Stimulated activated CD8-positive, alpha-beta memory T cell treated with anti-CD3 and anti-CD28 coated beads, Interleukin-4, amount 100 ng/mL, for 48 hours (primary cell): ENCODE data around the gene PHF21B.

ENCODE experiments used
- DNase-seq: peaks from one replicate; pipeline ENCODE4 v3.0.0-alpha.2; 2020

PHF21B gene

GRCh38 chr22:45010532-45010900 lies 711 bp upstream of the PHF21B start:
- DNase-seq: peak; percentile 29

- DNase-seq: no peak
Measured at GRCh38 chr22:45008751-45009605, 827 bp downstream of the PHF21B start.

DNA sequence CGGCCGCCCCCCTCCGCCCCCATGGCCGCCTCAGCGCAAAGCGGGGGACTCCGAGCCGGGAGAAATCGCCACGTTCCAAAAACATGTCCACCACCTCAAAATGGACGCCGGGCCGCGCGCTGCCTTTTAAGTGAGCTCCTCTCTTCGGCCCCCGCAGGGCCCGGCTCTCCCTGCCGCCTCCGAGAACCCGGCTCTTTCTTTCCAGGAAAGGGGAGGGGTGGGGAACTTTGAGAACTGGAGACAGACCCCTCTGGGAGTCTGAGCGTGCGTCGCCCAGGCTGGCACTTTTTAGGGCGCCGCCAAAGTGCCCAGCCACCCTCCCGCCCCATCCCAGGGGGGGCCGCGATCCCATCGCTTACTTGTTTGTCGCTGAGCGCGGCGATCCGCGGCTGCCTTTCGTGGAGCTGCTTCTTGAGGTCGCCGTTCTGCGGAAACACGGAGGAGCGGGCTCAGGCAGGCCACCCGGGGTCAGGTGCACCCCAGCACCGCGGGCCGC lies 1.6 kb downstream of the PHF21B start:
- DNase-seq: peak; percentile 34

- DNase-seq: peak; percentile 33
Measured at GRCh38 chr22:45007391-45008185, 2.2 kb downstream of the PHF21B start.

GRCh38 chr22:45006964-45007390 lies 2.8 kb downstream of the PHF21B start:
- no peak for DNase-seq

GRCh38 chr22:45006111-45006963 lies 3.5 kb downstream of the PHF21B start:
- DNase-seq: no peak

DNA sequence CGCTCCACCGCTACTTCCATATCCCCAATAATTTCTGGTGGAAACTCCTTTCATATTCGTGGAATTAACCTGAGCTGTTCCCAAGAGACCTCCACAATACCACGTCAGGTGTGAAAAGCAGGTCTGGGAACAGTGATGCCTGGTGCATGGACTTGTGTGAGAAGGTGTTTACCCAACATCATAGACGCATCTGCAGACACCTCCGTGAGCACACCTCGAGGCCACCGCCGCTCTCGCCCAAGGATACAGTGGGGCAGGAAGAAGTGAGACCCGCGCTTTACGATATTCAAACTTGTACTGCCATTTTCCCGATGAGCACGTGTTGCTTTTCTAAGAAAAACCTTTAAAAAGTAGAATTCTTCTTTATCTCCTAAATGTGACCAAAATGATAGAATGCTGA lies 8.2 kb downstream of the PHF21B start:
- DNase-seq: no peak

DNA sequence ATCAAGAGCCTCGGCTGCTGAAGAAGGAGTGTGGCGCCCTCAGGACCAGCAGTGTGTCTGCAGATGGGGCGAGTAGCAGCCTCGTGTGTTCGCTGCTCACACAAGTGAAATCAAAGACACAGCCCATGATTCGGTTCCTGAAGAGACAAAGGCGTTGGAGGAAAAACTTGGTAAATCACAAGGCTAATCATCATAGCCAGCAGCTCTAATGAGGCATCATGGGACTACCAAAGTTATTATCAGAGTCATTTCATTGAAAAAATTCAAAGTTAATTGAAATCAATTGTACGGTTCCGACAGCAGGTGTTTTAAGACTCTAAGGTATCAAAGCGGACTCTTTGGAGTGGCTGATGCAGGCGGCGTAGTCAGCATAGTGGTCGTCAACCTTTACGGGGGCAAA lies 9.5 kb downstream of the PHF21B start:
- DNase-seq: no peak

- DNase-seq: no peak
Measured at GRCh38 chr22:44999687-45000086, 10.1 kb downstream of the PHF21B start.

DNA sequence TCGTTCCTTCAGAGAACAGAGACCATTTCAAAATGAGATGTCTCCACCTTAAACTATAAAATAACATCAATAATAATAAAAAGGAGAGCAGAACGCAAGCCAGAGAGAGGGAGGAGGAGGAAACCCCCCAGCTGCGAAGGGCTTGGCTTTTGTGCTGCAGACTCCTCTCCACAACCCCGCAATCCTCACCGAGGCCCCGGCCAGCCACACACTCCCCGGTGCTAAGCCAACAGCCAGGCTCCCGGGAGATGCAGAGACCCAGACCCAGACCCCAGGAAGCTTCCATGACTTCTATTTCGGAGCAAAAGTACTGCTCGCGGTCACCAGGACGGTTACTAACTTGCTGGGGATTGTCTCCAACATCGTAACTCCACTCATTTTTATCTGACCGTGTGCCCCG lies 10.6 kb downstream of the PHF21B start:
- DNase-seq: no peak

DNA sequence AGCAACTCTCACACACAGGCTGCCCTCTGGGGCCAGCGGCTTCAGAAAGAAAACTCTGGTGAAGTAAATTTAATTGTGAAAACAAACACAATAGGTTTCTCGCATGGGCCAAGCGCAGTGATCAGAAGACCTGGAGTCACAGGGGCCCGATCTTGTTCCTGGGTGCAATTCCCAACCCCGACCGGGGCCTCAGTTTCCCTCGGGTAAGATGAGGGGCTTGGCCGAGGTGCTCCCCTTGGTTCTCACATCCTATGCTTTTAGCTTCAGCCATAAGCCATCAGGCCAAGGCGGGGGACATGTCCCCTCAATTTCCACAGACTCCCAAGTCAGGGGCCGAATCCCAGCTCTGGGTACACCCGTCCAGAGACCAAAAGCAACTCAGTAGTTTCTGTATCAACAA lies 11.5 kb downstream of the PHF21B start:
- DNase-seq: no peak

- DNase-seq: no peak
Measured at GRCh38 chr22:44997060-44997459, 12.7 kb downstream of the PHF21B start.

GRCh38 chr22:44996648-44997047 lies 13.2 kb downstream of the PHF21B start:
- no peak for DNase-seq

GRCh38 chr22:44996120-44996519 lies 13.7 kb downstream of the PHF21B start:
- DNase-seq: no peak

DNA sequence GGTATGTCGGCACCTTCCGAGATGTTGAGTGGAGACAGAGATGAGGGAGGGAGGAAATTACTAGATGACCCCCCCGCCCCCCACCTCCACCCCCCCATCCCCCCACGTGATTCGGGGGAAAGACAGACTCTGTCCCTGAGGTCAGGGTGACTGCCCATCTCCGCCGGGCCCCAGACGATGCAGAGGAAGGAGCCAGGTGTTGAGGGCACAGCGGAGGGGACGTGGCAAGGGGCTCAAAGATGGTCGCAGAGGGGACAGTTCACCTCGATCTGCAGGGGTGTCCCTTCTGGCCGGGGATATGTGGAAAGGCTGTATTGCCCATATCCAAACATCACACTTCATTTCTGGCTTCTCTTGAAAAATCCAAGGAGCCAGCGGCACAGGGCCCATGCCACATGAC lies 14.1 kb downstream of the PHF21B start:
- DNase-seq: no peak

GRCh38 chr22:44995105-44995514 lies 14.7 kb downstream of the PHF21B start:
- no peak for DNase-seq

- DNase-seq: no peak
Measured at GRCh38 chr22:44994399-44995104, 15.3 kb downstream of the PHF21B start.

DNA sequence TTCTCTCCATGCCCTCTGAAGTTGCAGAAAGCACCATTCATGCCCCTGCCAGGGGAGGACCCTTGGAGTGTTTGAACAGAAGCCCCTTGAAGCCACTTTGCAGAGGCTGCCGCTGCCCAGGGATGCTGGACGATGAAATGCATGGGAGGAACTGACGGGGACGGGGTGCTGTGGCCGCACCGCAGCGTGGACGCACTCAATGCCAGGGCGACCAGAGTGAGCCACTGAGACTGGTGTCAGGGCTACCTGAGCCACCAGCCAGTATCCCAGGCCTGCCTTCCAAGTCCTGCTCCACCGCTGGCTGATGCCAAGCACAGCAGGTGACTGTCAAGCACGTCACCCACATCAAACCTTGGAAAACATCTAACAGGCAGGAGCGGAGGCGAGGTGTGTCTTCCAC lies 17.6 kb downstream of the PHF21B start:
- DNase-seq: no peak

GRCh38 chr22:44991218-44991617 lies 18.6 kb downstream of the PHF21B start:
- DNase-seq: no peak

GRCh38 chr22:44990810-44991209 lies 19.0 kb downstream of the PHF21B start:
- no peak for DNase-seq

DNA sequence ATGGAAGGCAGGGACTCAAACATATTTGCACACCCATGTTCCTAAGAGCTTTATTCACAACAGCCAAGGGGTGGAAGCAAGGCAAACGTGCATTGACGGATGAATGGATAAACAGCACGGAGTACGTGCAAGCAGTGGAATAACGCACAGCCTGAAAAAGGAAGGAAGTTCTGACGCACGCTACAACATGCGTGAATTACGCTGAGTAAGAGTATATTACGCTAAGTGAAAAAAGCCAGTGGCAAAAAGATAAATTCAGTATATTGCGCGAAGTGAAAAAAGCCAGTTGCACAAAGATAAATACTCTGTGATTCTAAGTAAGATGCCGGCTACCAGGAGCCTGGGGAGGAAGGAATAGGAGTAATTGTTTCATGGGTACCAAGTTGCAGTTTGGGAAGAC lies 19.5 kb downstream of the PHF21B start:
- DNase-seq: no peak

GRCh38 chr22:44988671-44989070 lies 21.1 kb downstream of the PHF21B start:
- no peak for DNase-seq
